ENCODE measurements around the gene ENPP7.

ENPP7 gene

GRCh38 chr17:79713391-79713790 is 17.4 kb upstream of the ENPP7 start:
- no peak for TF ChIP-seq CTCF (IDR thresholded peaks at IDR 0.05; ENCODE audit: low read depth, low read length)
- DNase-seq (ENCODE audit: low read depth in 2 of 2) = no peak
- no peak overlapping the region for H3K4me3 ChIP-seq (replicated peaks in 1 of 2; ENCODE audit: low read depth in 2 of 2, low read length in 2 of 2)

GRCh38 chr17:79714176-79715097 is 16.3 kb upstream of the ENPP7 start:
- no peak for TF ChIP-seq CTCF (IDR thresholded peaks at IDR 0.05; ENCODE audit: low read depth, low read length)
- DNase-seq (ENCODE audit: low read depth in 2 of 2) = no peak
- no peak overlapping the region for H3K4me3 ChIP-seq (replicated peaks in 1 of 2; ENCODE audit: low read depth in 2 of 2, low read length in 2 of 2)

- no peak overlapping the region for H3K4me3 ChIP-seq (replicated peaks in 1 of 2; ENCODE audit: low read depth in 2 of 2, low read length in 2 of 2)
- DNase-seq (ENCODE audit: low read depth in 2 of 2) = no peak
- TF ChIP-seq CTCF (IDR thresholded peaks at IDR 0.05; ENCODE audit: low read depth, low read length) = no peak
Observed at GRCh38 chr17:79715098-79715942, 15.4 kb upstream of the ENPP7 start.

- TF ChIP-seq CTCF (IDR thresholded peaks at IDR 0.05; ENCODE audit: low read depth, low read length) = no peak
- H3K4me3 ChIP-seq (replicated peaks in 1 of 2; ENCODE audit: low read depth in 2 of 2, low read length in 2 of 2) = no peak overlapping the region
- DNase-seq (ENCODE audit: low read depth in 2 of 2) = no peak
Observed at GRCh38 chr17:79715943-79716797, 14.6 kb upstream of the ENPP7 start.

- H3K4me3 ChIP-seq (replicated peaks in 1 of 2; ENCODE audit: low read depth in 2 of 2, low read length in 2 of 2) = no peak overlapping the region
- DNase-seq (ENCODE audit: low read depth in 2 of 2) = no peak
- TF ChIP-seq CTCF (IDR thresholded peaks at IDR 0.05; ENCODE audit: low read depth, low read length) = no peak
Observed at GRCh38 chr17:79720705-79721292, 9.9 kb upstream of the ENPP7 start.
